Caco-2 (cell line): ENCODE data around the gene ZIC2. TPM values are rescaled to one million over a fixed set of nuclear protein-coding genes. Genes with fewer than 3 reads are reported as not detected.

ENCODE experiments used
- BruUV-seq: library from RNA; stranded (reverse); fragments of 400-500 nt; replicated peaks from 2 replicates; lab custom pipeline; 2021; lab: Mats Ljungman, UMichigan
- CTCF ChIA-PET: fragments of 300-600 bp; sonication (Branson Sonifier 250); formaldehyde crosslinking; loops from one replicate; lab custom pipeline; 2022; ENCODE audit warnings: antibody characterized with exemption; lab: Charles Lee
- POLR2A ChIA-PET: fragments of 300-600 bp; sonication (Branson Sonifier 250); formaldehyde crosslinking; loops from one replicate; lab custom pipeline; 2022; ENCODE audit warnings: antibody characterized with exemption; lab: Charles Lee
- DNase-seq, 2 experiments: peaks; one replicate each; pipeline versions ENCODE4 v3.0.0 to v3.0.0-alpha.2; 2020 to 2022
- H3K27me3 ChIP-seq: replicated peaks from 2 replicates; pipeline ENCODE4 v1.6.0; 2011; ENCODE audit warnings: low read length; ENCODE audit not compliant: control insufficient read depth, insufficient read depth
- H3K36me3 ChIP-seq: 2 replicates; pipeline ENCODE4 v1.5.1; 2011; ENCODE audit warnings: low read length; ENCODE audit not compliant: control insufficient read depth, insufficient read depth
- H3K4me1 ChIP-seq: fragments of 250-450 bp; sonication (Bioruptor Pico); 2 replicates; pipeline ENCODE4 v1.5.1; 2020; ENCODE audit warnings: mild to moderate bottlenecking
- H3K4me3 ChIP-seq: 2 replicates; pipeline ENCODE4 v1.5.1; 2011; ENCODE audit warnings: low read depth, mild to moderate bottlenecking, control low read depth, low read length
- H3K9me3 ChIP-seq: fragments of 250-450 bp; sonication (Bioruptor Pico); 2 replicates; pipeline ENCODE4 v1.5.1; 2020; ENCODE audit warnings: mild to moderate bottlenecking, moderate library complexity
- H3K27ac Mint-ChIP-seq: one replicate; pipeline ENCODE4 v1.8.0; 2022; ENCODE audit warnings: mixed read lengths; ENCODE audit not compliant: unreplicated experiment
- H3K27me3 Mint-ChIP-seq: one replicate; pipeline ENCODE4 v1.8.0; 2022; ENCODE audit warnings: mixed read lengths; ENCODE audit not compliant: insufficient read depth, unreplicated experiment
- H3K36me3 Mint-ChIP-seq: one replicate; pipeline ENCODE4 v1.8.0; 2022; ENCODE audit warnings: mild to moderate bottlenecking, mixed read lengths; ENCODE audit not compliant: insufficient read depth, unreplicated experiment
- H3K4me1 Mint-ChIP-seq: one replicate; pipeline ENCODE4 v1.8.0; 2022; ENCODE audit warnings: low read depth, mixed read lengths; ENCODE audit not compliant: unreplicated experiment
- H3K4me3 Mint-ChIP-seq: one replicate; pipeline ENCODE4 v1.8.0; 2022; ENCODE audit warnings: mild to moderate bottlenecking, moderate library complexity, mixed read lengths; ENCODE audit not compliant: unreplicated experiment
- H3K9me3 Mint-ChIP-seq: one replicate; pipeline ENCODE4 v1.8.0; 2022; ENCODE audit warnings: mixed read lengths; ENCODE audit not compliant: unreplicated experiment
- CTCF ChIP-seq, 2 experiments: fragments of 200-600 bp in 1 of 2; IDR thresholded peaks; 1 replicate in 1 of 2; 2 replicates in 1 of 2; pipeline versions ENCODE4 v1.5.1 to v1.8.0; 2011 to 2022; ENCODE audit warnings: antibody characterized with exemption in 1 of 2, control low read depth in 1 of 2, inconsistent platforms in 1 of 2, low read depth in 1 of 2, low read length in 1 of 2, mild to moderate bottlenecking in 1 of 2, moderate library complexity in 1 of 2; ENCODE audit not compliant: insufficient read depth in 1 of 2, severe bottlenecking in 1 of 2, unreplicated experiment in 1 of 2
- intact Hi-C: fragments of 100-400 bp; cut with micrococcal nuclease; formaldehyde crosslinking; loops from one replicate; pipeline ENCODE4 v1.10.0; 2022; ENCODE audit not compliant: unreplicated experiment
- total RNA-seq: library from RNA; stranded (reverse); gene quantifications from 2 replicates; pipeline ENCODE4 v1.2.3, GENCODE V29; 2022

The ZIC2 gene
- total RNA-seq, 1 experiment from 2014 or later: 1.3 TPM

GRCh38 chr13:99990126-99990977, 8.8 kb downstream of the ZIC2 start:
- H3K27me3 Mint-ChIP-seq: peaks cover 29% of the 10 kb centered on the region
- Histone ChIP-seq H3K27me3 (peaks cover 3% of the 10 kb centered on the region), H3K9me3 (0 out of 2 replicates have a peak, but pooled peaks cover 2% of the 10 kb centered on the region), H3K4me1 (no peaks in the 10 kb centered on the region), H3K4me3 (no peak overlapping the region), H3K36me3 (no peaks in the 10 kb centered on the region)
- intact Hi-C loops: no loop called here
- no peak overlapping the region for H3K27ac Mint-ChIP-seq
- no peak overlapping the region for H3K4me3 Mint-ChIP-seq
- BruUV-seq: no TSS peak
- TF ChIP-seq CTCF (IDR thresholded peaks at IDR 0.05; ENCODE audit: insufficient read depth in 1 of 2, low read depth in 1 of 2, low read length in 1 of 2, severe bottlenecking in 1 of 2, unreplicated experiment in 1 of 2): no peak
- H3K9me3 Mint-ChIP-seq: no peaks in the 10 kb centered on the region
- CTCF ChIA-PET: no interaction called here
- no peak for DNase-seq
- no peaks in the 10 kb centered on the region for H3K36me3 Mint-ChIP-seq
- no peaks in the 10 kb centered on the region for H3K4me1 Mint-ChIP-seq
- POLR2A ChIA-PET: interaction anchor here (0.6 kb wide), 1 partner anchor 9 kb away, joined by 3 read pairs; the partner anchor contains the start of gene ZIC2

GRCh38 chr13:99991013-99991827, 9.6 kb downstream of the ZIC2 start:
- H3K9me3 Mint-ChIP-seq: no peaks in the 10 kb centered on the region
- no peak overlapping the region for H3K27ac Mint-ChIP-seq
- intact Hi-C loops: no loop called here
- Histone ChIP-seq H3K4me3 (no peak overlapping the region), H3K4me1 (no peaks in the 10 kb centered on the region), H3K9me3 (0 out of 2 replicates have a peak, but pooled peaks cover 2% of the 10 kb centered on the region), H3K36me3 (no peaks in the 10 kb centered on the region), H3K27me3 (peaks cover under 1% of the 10 kb centered on the region)
- CTCF ChIA-PET: interaction anchor here (0.6 kb wide), 1 partner anchor 65 kb away, joined by 3 read pairs; no protein-coding TSS in a partner anchor
- no peak for DNase-seq
- peaks cover 25% of the 10 kb centered on the region for H3K27me3 Mint-ChIP-seq
- no peak overlapping the region for H3K4me3 Mint-ChIP-seq
- no peaks in the 10 kb centered on the region for H3K4me1 Mint-ChIP-seq
- H3K36me3 Mint-ChIP-seq: no peaks in the 10 kb centered on the region
- no TSS peak for BruUV-seq
- POLR2A ChIA-PET: no interaction called here
- no peak for TF ChIP-seq CTCF (IDR thresholded peaks at IDR 0.05; ENCODE audit: insufficient read depth in 1 of 2, low read depth in 1 of 2, low read length in 1 of 2, severe bottlenecking in 1 of 2, unreplicated experiment in 1 of 2)
